ENCODE measurements around the gene CWC22.

Gene CWC22

DNA sequence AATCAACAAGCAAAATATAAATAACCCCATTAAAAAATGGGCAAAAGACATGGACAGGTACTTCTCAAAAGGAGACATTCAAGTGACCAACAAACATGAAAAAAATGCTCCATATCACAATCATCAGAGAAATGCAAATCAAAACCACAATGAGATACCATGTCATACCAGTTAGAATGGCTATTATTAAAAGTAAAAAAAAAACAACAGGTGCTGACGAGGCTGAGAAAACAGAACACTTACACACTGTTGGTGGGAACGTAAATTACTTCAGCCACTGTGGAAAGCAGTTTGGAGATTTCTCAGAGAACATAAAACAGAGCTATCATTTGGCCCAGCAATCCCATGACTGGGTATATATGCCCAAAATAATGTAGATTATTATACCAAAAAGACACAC lies 69.1 kb downstream of the CWC22 start:
- H2BK5ac ChIP-seq (ENCODE audit: low read length): no peak overlapping the region
- no peak overlapping the region for H4K8ac ChIP-seq (ENCODE audit: low read depth, low read length)
- no peak overlapping the region for H3K18ac ChIP-seq (ENCODE audit: low read length)
- H3K4me3 ChIP-seq (ENCODE audit: low read length in 2 of 2): no peak overlapping the region
- WGBS, 2 donors (ENCODE audit: extremely low coverage in 2 of 2, insufficient read length in 2 of 2, insufficient replicate concordance in 1 of 2): no CpG with 5 or more reads among the region's 2 CpGs
- no peak overlapping the region for H2AK5ac ChIP-seq (ENCODE audit: low read depth, low read length)
- no peak overlapping the region for H2BK120ac ChIP-seq (ENCODE audit: low read depth, low read length)
- no peak overlapping the region for H3K23ac ChIP-seq (ENCODE audit: low read depth, low read length, poor library complexity)
- no peak overlapping the region for H3K14ac ChIP-seq (ENCODE audit: low read length)
- H2AFZ ChIP-seq (ENCODE audit: low read length): no peak overlapping the region
- no peaks in the 10 kb centered on the region for H3K79me1 ChIP-seq (ENCODE audit: low read depth, low read length)
- H3K4ac ChIP-seq (ENCODE audit: low read length): no peak overlapping the region
- no peaks in the 10 kb centered on the region for H3K27me3 ChIP-seq (ENCODE audit: control insufficient read depth in 3 of 3, insufficient read depth in 3 of 3, low read depth in 1 of 3, low read length in 3 of 3)
- peaks cover 0 to 2% of the 10 kb centered on the region in 2 donors for H3K9me3 ChIP-seq (replicated peaks in 1 of 2; ENCODE audit: control insufficient read depth in 2 of 2, insufficient read depth in 1 of 2, low read depth in 1 of 2, low read length in 2 of 2)
- peaks cover 0 to 2% of the 10 kb centered on the region in 2 donors for H3K36me3 ChIP-seq (replicated peaks in 1 of 2; ENCODE audit: control insufficient read depth in 2 of 2, insufficient read depth in 2 of 2, low read length in 2 of 2)
- H2BK15ac ChIP-seq (ENCODE audit: low read length): no peak overlapping the region
- H3K4me1 ChIP-seq (ENCODE audit: control insufficient read depth in 2 of 2, insufficient read depth in 1 of 2, low read depth in 1 of 2, low read length in 2 of 2): peaks cover 0 to 3% of the 10 kb centered on the region in 2 donors
- no peak overlapping the region for H3K9ac ChIP-seq (ENCODE audit: low read depth, low read length, poor library complexity)
- no peak overlapping the region for H3K4me2 ChIP-seq (ENCODE audit: insufficient read depth, low read length, poor library complexity, severe bottlenecking)
- no peak overlapping the region for H2BK12ac ChIP-seq (ENCODE audit: low read length)
- DNase-seq (ENCODE audit: low spot score): no peak
- no peak overlapping the region for H4K91ac ChIP-seq (ENCODE audit: low read depth, low read length, poor library complexity)
- no peak overlapping the region for H3K27ac ChIP-seq (replicated peaks; ENCODE audit: low read length)

DNA sequence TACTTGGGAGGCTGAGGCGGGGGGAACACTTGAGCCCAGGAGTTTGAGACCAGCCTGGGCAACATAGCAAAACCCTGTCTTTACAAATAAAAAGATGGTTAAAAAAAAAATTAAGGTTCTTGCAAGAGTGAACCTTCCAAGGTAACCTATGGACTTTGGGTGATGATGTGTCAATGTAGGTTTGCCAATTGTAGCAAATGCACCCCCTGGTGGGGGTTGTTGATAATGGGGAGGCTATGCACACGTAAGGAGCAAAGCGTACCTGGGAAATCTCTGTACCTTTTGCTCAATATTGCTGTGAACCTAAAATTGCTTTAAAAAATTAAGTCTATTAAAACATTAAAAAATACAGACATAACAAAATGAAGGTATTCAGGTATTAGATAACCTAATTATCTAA lies 70.4 kb downstream of the CWC22 start:
- Histone ChIP-seq H3K4me1 (ENCODE audit: control insufficient read depth in 2 of 2, insufficient read depth in 1 of 2, low read depth in 1 of 2, low read length in 2 of 2) (peaks cover 0 to 2% of the 10 kb centered on the region in 2 donors), H3K4me3 (ENCODE audit: low read length in 2 of 2) (no peak overlapping the region), H3K9ac (ENCODE audit: low read depth, low read length, poor library complexity) (no peak overlapping the region), H4K91ac (ENCODE audit: low read depth, low read length, poor library complexity) (no peak overlapping the region), H3K4ac (ENCODE audit: low read length) (no peak overlapping the region), H3K18ac (ENCODE audit: low read length) (no peak overlapping the region), H2AK5ac (ENCODE audit: low read depth, low read length) (no peak overlapping the region), H3K14ac (ENCODE audit: low read length) (no peak overlapping the region), H3K79me1 (ENCODE audit: low read depth, low read length) (no peaks in the 10 kb centered on the region), H3K27ac (replicated peaks; ENCODE audit: low read length) (no peak overlapping the region), H3K36me3 (replicated peaks in 1 of 2; ENCODE audit: control insufficient read depth in 2 of 2, insufficient read depth in 2 of 2, low read length in 2 of 2) (no peaks in the 10 kb centered on the region), H4K8ac (ENCODE audit: low read depth, low read length) (no peak overlapping the region), H2AFZ (ENCODE audit: low read length) (no peak overlapping the region), H2BK15ac (ENCODE audit: low read length) (no peak overlapping the region), H3K9me3 (replicated peaks in 1 of 2; ENCODE audit: control insufficient read depth in 2 of 2, insufficient read depth in 1 of 2, low read depth in 1 of 2, low read length in 2 of 2) (peaks cover 0 to 2% of the 10 kb centered on the region in 2 donors), H2BK5ac (ENCODE audit: low read length) (no peak overlapping the region), H2BK120ac (ENCODE audit: low read depth, low read length) (no peak overlapping the region), H2BK12ac (ENCODE audit: low read length) (no peak overlapping the region), H3K4me2 (ENCODE audit: insufficient read depth, low read length, poor library complexity, severe bottlenecking) (no peak overlapping the region), H3K23ac (ENCODE audit: low read depth, low read length, poor library complexity) (no peak overlapping the region), H3K27me3 (ENCODE audit: control insufficient read depth in 3 of 3, insufficient read depth in 3 of 3, low read depth in 1 of 3, low read length in 3 of 3) (no peaks in the 10 kb centered on the region)
- peak; percentile 14 for DNase-seq (ENCODE audit: low spot score)
- WGBS, 2 donors (ENCODE audit: extremely low coverage in 2 of 2, insufficient read length in 2 of 2, insufficient replicate concordance in 1 of 2): no CpG with 5 or more reads among the region's 3 CpGs

GRCh38 chr2:179936141-179936540 lies 71.0 kb downstream of the CWC22 start:
- H2AK5ac ChIP-seq (ENCODE audit: low read depth, low read length): no peak overlapping the region
- no peaks in the 10 kb centered on the region for H3K36me3 ChIP-seq (replicated peaks in 1 of 2; ENCODE audit: control insufficient read depth in 2 of 2, insufficient read depth in 2 of 2, low read length in 2 of 2)
- no peak overlapping the region for H3K23ac ChIP-seq (ENCODE audit: low read depth, low read length, poor library complexity)
- no peak overlapping the region for H2BK5ac ChIP-seq (ENCODE audit: low read length)
- H4K8ac ChIP-seq (ENCODE audit: low read depth, low read length): no peak overlapping the region
- no peak overlapping the region for H3K9ac ChIP-seq (ENCODE audit: low read depth, low read length, poor library complexity)
- no CpG with 5 or more reads among the region's 1 CpG for WGBS, 2 donors (ENCODE audit: extremely low coverage in 2 of 2, insufficient read length in 2 of 2, insufficient replicate concordance in 1 of 2)
- H2AFZ ChIP-seq (ENCODE audit: low read length): no peak overlapping the region
- H3K27ac ChIP-seq (replicated peaks; ENCODE audit: low read length): no peak overlapping the region
- H3K4ac ChIP-seq (ENCODE audit: low read length): no peak overlapping the region
- H3K9me3 ChIP-seq (replicated peaks in 1 of 2; ENCODE audit: control insufficient read depth in 2 of 2, insufficient read depth in 1 of 2, low read depth in 1 of 2, low read length in 2 of 2): peaks cover 0 to 2% of the 10 kb centered on the region in 2 donors
- no peak overlapping the region for H3K18ac ChIP-seq (ENCODE audit: low read length)
- H2BK120ac ChIP-seq (ENCODE audit: low read depth, low read length): no peak overlapping the region
- H2BK12ac ChIP-seq (ENCODE audit: low read length): no peak overlapping the region
- peaks cover 0 to 2% of the 10 kb centered on the region in 2 donors for H3K4me1 ChIP-seq (ENCODE audit: control insufficient read depth in 2 of 2, insufficient read depth in 1 of 2, low read depth in 1 of 2, low read length in 2 of 2)
- no peak overlapping the region for H3K4me2 ChIP-seq (ENCODE audit: insufficient read depth, low read length, poor library complexity, severe bottlenecking)
- no peak overlapping the region for H4K91ac ChIP-seq (ENCODE audit: low read depth, low read length, poor library complexity)
- H3K79me1 ChIP-seq (ENCODE audit: low read depth, low read length): no peaks in the 10 kb centered on the region
- no peak overlapping the region for H3K14ac ChIP-seq (ENCODE audit: low read length)
- H3K4me3 ChIP-seq (ENCODE audit: low read length in 2 of 2): no peak overlapping the region
- no peak for DNase-seq (ENCODE audit: low spot score)
- H3K27me3 ChIP-seq (ENCODE audit: control insufficient read depth in 3 of 3, insufficient read depth in 3 of 3, low read depth in 1 of 3, low read length in 3 of 3): no peaks in the 10 kb centered on the region
- no peak overlapping the region for H2BK15ac ChIP-seq (ENCODE audit: low read length)

DNA sequence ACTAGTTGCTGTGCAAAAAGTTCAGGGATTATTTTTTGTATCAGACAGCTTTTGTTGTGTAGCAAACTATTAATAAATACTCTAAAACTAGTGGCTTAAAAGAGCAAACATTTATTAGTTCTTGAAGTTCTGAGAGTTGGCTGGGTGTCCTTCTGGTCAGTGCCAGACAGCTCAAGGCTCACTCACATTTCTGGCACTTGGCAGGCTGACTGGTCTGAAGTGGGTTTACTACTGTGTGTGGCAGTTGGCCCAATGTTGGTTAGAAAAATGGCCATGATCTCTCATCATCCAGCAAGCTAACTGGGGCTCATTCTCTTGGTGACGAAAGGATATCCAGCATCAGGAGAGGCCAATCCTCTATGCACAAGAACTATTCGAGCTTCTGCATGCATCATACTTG lies 74.3 kb downstream of the CWC22 start:
- Histone ChIP-seq H3K4me3 (ENCODE audit: low read length in 2 of 2) (no peak overlapping the region), H3K9ac (ENCODE audit: low read depth, low read length, poor library complexity) (no peak overlapping the region), H4K91ac (ENCODE audit: low read depth, low read length, poor library complexity) (no peak overlapping the region), H3K23ac (ENCODE audit: low read depth, low read length, poor library complexity) (no peak overlapping the region), H3K9me3 (replicated peaks in 1 of 2; ENCODE audit: control insufficient read depth in 2 of 2, insufficient read depth in 1 of 2, low read depth in 1 of 2, low read length in 2 of 2) (peaks cover 0 to 4% of the 10 kb centered on the region in 2 donors), H2AFZ (ENCODE audit: low read length) (no peak overlapping the region), H2AK5ac (ENCODE audit: low read depth, low read length) (no peak overlapping the region), H3K79me1 (ENCODE audit: low read depth, low read length) (no peaks in the 10 kb centered on the region), H2BK15ac (ENCODE audit: low read length) (no peak overlapping the region), H2BK12ac (ENCODE audit: low read length) (no peak overlapping the region), H3K4me2 (ENCODE audit: insufficient read depth, low read length, poor library complexity, severe bottlenecking) (no peak overlapping the region), H3K4ac (ENCODE audit: low read length) (no peak overlapping the region), H3K18ac (ENCODE audit: low read length) (no peak overlapping the region), H3K27me3 (ENCODE audit: control insufficient read depth in 3 of 3, insufficient read depth in 3 of 3, low read depth in 1 of 3, low read length in 3 of 3) (no peaks in the 10 kb centered on the region), H3K4me1 (ENCODE audit: control insufficient read depth in 2 of 2, insufficient read depth in 1 of 2, low read depth in 1 of 2, low read length in 2 of 2) (peaks cover 0 to 2% of the 10 kb centered on the region in 2 donors), H2BK120ac (ENCODE audit: low read depth, low read length) (no peak overlapping the region), H2BK5ac (ENCODE audit: low read length) (no peak overlapping the region), H3K36me3 (replicated peaks in 1 of 2; ENCODE audit: control insufficient read depth in 2 of 2, insufficient read depth in 2 of 2, low read length in 2 of 2) (no peaks in the 10 kb centered on the region), H4K8ac (ENCODE audit: low read depth, low read length) (no peak overlapping the region), H3K14ac (ENCODE audit: low read length) (no peak overlapping the region), H3K27ac (replicated peaks; ENCODE audit: low read length) (no peak overlapping the region)
- DNase-seq (ENCODE audit: low spot score): no peak
- WGBS, 2 donors (ENCODE audit: extremely low coverage in 2 of 2, insufficient read length in 2 of 2, insufficient replicate concordance in 1 of 2): no CpG with 5 or more reads among the region's 2 CpGs

Data from neuronal stem cell (in vitro differentiated cells).